Glutamatergic neuron (in vitro differentiated cells): ENCODE measurements around the gene TMEM163. TPM values are rescaled to one million over a fixed set of nuclear protein-coding genes. Genes with fewer than 3 reads are reported as not detected.
"Not testable (repeated sequence)": the region's sequence is repeated elsewhere in the genome, so short reads cannot be mapped to it uniquely, and the experiment has no call there.

Experiments used
- DNase-seq: peaks from one replicate; pipeline ENCODE4 v3.0.0; 2022
- H3K27ac Mint-ChIP-seq: one replicate; pipeline ENCODE4 v1.8.0; 2020; ENCODE audit warnings: mild to moderate bottlenecking, mixed read lengths, inconsistent platforms; ENCODE audit not compliant: unreplicated experiment
- H3K27me3 Mint-ChIP-seq: one replicate; pipeline ENCODE4 v1.8.0; 2020; ENCODE audit warnings: mild to moderate bottlenecking, moderate library complexity, mixed read lengths, inconsistent platforms; ENCODE audit not compliant: unreplicated experiment
- H3K36me3 Mint-ChIP-seq: one replicate; pipeline ENCODE4 v1.8.0; 2020; ENCODE audit warnings: mild to moderate bottlenecking, mixed read lengths, inconsistent platforms; ENCODE audit not compliant: unreplicated experiment
- H3K4me1 Mint-ChIP-seq: one replicate; pipeline ENCODE4 v1.8.0; 2020; ENCODE audit warnings: mild to moderate bottlenecking, low read depth, mixed read lengths, inconsistent platforms; ENCODE audit not compliant: unreplicated experiment
- H3K4me3 Mint-ChIP-seq: one replicate; pipeline ENCODE4 v1.8.0; 2020; ENCODE audit warnings: mild to moderate bottlenecking, mixed read lengths, inconsistent platforms; ENCODE audit not compliant: unreplicated experiment
- H3K9me3 Mint-ChIP-seq: one replicate; pipeline ENCODE4 v1.8.0; 2020; ENCODE audit warnings: mild to moderate bottlenecking, moderate library complexity, mixed read lengths, inconsistent platforms; ENCODE audit not compliant: unreplicated experiment
- total RNA-seq: library from RNA; stranded (reverse); fragmentation: NEBNext Ultra II Directional; extraction: Animal tissue kit (Norgen Biotek cat#: 25700); gene quantifications from one replicate; pipeline ENCODE4 v1.2.1, GENCODE V29; 2021; ENCODE audit not compliant: unreplicated experiment
- TF ChIP-seq, protein P1 (sequence below): fragments of 200-600 bp; sonication (generic); IDR thresholded peaks from one replicate; pipeline ENCODE4 v1.5.0; 2021; ENCODE audit not compliant: partially characterized antibody, unreplicated experiment

Gene TMEM163
- total RNA-seq, 1 donor from 2014 or later = 27.7 TPM

DNA sequence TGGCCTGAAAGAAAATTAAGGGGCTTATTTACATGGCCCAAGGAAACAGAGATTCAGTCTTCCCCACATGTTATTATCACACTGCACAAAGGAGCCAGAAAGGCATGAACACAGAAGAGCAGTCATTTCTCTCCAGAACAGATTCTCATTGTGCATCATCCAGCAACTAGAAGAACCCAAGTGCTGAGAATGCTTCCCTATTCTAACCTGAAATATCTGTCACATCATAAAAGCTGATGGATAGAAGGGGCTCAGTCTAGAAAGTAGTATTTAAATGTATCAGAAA lies 145.8 kb downstream of the TMEM163 start:
- Mint-ChIP-seq H3K4me1 (peaks cover 8% of the 10 kb centered on the region), H3K27me3 (peaks cover 10% of the 10 kb centered on the region), H3K4me3 (no peak overlapping the region), H3K9me3 (peaks cover 4% of the 10 kb centered on the region), H3K36me3 (no peaks in the 10 kb centered on the region), H3K27ac (no peak overlapping the region)
- TF ChIP-seq, protein P1, sequence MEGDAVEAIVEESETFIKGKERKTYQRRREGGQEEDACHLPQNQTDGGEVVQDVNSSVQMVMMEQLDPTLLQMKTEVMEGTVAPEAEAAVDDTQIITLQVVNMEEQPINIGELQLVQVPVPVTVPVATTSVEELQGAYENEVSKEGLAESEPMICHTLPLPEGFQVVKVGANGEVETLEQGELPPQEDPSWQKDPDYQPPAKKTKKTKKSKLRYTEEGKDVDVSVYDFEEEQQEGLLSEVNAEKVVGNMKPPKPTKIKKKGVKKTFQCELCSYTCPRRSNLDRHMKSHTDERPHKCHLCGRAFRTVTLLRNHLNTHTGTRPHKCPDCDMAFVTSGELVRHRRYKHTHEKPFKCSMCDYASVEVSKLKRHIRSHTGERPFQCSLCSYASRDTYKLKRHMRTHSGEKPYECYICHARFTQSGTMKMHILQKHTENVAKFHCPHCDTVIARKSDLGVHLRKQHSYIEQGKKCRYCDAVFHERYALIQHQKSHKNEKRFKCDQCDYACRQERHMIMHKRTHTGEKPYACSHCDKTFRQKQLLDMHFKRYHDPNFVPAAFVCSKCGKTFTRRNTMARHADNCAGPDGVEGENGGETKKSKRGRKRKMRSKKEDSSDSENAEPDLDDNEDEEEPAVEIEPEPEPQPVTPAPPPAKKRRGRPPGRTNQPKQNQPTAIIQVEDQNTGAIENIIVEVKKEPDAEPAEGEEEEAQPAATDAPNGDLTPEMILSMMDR = no peak
- DNase-seq = no peak

DNA sequence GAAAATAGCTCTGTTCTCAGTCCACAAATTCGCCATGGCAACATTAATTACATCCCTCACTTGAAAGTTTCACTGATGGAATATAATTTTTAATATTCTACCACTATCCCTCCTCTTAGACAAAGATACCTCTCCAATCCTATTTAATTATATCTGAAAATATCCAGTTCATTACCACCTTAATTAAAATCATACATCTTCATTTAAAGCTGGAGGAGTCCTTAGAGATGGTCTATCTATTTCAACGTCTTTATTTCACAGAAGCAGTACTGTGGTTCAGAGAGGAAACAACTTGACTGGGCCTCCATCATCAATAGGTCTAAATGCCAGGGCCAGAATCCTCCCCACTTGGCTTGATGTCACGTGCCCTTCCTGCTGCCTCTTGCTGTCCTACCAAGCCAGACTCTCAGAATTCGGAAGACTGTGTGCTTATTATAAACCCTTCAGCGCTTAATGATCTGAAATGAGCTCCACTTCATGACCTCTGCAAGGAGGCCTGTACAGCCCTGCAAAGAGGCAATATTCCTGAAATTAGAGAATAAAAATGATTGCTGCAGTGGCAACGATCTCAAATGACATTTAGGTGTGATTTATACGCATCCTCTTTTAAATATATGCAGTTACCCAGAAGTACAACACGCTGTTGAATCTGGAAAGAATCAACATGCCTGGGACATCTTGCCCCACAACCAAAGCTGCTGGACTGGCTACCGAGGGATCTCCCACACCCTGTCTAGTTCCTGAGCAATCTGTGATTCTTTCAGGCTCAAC lies 146.3 kb downstream of the TMEM163 start:
- H3K4me3 Mint-ChIP-seq = no peak overlapping the region
- peaks cover 4% of the 10 kb centered on the region for H3K9me3 Mint-ChIP-seq
- TF ChIP-seq, protein P1 = no peak
- peaks cover 8% of the 10 kb centered on the region for H3K4me1 Mint-ChIP-seq
- H3K27ac Mint-ChIP-seq = no peak overlapping the region
- H3K36me3 Mint-ChIP-seq = no peaks in the 10 kb centered on the region
- peaks cover 8% of the 10 kb centered on the region for H3K27me3 Mint-ChIP-seq
- no peak for DNase-seq

DNA sequence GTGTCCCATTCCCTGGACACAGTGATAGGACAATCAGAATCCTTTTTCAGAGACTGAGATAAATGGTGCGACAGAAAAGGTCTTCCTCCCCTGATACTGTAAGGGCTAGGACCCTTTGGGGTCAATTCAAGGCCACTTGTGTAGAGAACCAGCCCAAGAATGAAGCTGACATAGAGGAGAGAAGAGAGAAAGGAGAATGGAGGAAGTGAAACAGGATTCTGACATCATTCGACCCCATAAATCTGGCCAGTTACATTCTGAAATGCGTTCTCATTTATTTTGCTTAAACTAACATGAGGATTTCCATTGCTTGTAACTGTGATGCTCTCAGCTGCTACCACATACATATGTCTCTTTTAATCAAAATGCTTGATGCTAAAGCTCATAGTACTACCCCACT lies 148.1 kb downstream of the TMEM163 start:
- Mint-ChIP-seq H3K27ac (no peak overlapping the region), H3K9me3 (no peaks in the 10 kb centered on the region)
- TF ChIP-seq, protein P1 = no peak

DNA sequence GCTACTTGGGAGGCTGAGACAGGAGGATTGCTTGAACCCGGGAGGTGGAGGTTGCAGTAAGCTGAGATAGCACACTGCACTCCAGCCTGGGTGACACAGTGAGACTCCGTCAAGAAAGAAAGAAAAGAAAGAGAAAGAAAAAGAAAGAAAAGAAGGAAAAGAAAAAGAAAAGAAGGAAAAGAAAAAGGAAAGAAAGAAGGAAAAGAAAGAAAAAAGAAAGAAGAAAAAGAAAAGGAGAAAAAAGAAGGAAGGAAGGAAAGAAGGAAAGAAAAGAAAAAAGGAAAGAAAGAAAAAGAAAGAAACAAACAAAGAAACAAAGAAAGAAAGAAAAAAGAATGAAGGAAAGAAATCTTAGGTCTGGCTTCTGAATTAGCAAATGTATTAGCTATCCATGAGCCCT lies 150.4 kb downstream of the TMEM163 start:
- Mint-ChIP-seq H3K4me3 (no peak overlapping the region), H3K4me1 (peaks cover 2% of the 10 kb centered on the region), H3K27ac (no peak overlapping the region), H3K9me3 (no peaks in the 10 kb centered on the region), H3K36me3 (no peaks in the 10 kb centered on the region), H3K27me3 (peaks cover 4% of the 10 kb centered on the region)
- TF ChIP-seq, protein P1 = no peak
- DNase-seq = no peak

More for the DNA sequence above, 148.1 kb downstream of the TMEM163 start:
- no peaks in the 10 kb centered on the region for H3K36me3 Mint-ChIP-seq
- no peak for DNase-seq
- H3K4me3 Mint-ChIP-seq = no peak overlapping the region
- H3K27me3 Mint-ChIP-seq = peaks cover 5% of the 10 kb centered on the region
- peaks cover 8% of the 10 kb centered on the region for H3K4me1 Mint-ChIP-seq

DNA sequence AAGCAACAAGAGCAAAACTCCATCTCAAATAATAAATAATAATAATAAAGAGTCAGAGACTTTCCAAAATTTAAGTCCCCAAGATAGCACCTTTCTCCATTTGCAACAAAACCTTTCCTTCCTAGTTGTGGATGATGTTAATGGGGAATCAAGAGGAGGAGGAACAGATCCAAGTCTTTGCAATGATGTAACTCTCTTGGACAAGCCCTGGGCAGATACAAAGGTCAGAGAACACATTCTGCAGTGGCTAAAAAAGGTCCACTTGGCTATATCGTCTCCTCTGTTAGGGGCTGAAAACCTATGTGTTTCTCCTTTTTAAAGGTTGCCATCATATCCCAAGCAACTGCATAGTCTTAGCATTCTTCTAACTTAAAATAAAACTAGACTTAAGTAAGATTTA lies 151.1 kb downstream of the TMEM163 start:
- no peak overlapping the region for H3K27ac Mint-ChIP-seq
- no peak overlapping the region for H3K4me3 Mint-ChIP-seq
- TF ChIP-seq, protein P1 = no peak
- peaks cover 4% of the 10 kb centered on the region for H3K27me3 Mint-ChIP-seq
- H3K36me3 Mint-ChIP-seq = no peaks in the 10 kb centered on the region
- DNase-seq = no peak
- no peaks in the 10 kb centered on the region for H3K9me3 Mint-ChIP-seq
- peaks cover 2% of the 10 kb centered on the region for H3K4me1 Mint-ChIP-seq

DNA sequence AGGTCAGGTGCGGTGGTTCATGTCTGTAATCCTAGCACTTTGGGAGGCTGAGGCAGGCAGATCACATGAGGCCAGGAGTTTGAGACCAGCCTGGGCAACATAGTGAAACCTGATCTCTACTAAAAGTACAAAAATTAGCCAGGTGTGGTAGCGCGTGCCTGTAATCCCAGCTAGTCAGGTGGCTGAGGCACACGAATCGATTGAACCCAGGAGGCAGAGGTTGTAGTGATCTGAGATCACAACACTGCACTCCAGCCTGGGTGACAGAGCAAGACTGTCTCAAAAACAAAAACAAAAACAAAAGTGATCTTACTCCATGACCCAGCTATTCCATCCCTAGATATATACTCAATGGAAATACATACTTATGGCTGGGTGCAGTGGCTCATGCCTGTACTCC lies 153.8 kb downstream of the TMEM163 start:
- H3K27ac Mint-ChIP-seq, H3K4me3 Mint-ChIP-seq, H3K4me1 Mint-ChIP-seq, H3K36me3 Mint-ChIP-seq, H3K27me3 Mint-ChIP-seq, DNase-seq, H3K9me3 Mint-ChIP-seq: not testable (repeated sequence)
